ENCODE results near the gene USP22. TPM values are rescaled to one million over a fixed set of nuclear protein-coding genes. Genes with fewer than 3 reads are reported as not detected.

The USP22 gene
- total and polyA plus RNA-seq, 2 of the 13 experiments (the other 11 are each of a cell fraction or from before 2014, with no cell fraction given) = 98.0 to 130 TPM

DNA sequence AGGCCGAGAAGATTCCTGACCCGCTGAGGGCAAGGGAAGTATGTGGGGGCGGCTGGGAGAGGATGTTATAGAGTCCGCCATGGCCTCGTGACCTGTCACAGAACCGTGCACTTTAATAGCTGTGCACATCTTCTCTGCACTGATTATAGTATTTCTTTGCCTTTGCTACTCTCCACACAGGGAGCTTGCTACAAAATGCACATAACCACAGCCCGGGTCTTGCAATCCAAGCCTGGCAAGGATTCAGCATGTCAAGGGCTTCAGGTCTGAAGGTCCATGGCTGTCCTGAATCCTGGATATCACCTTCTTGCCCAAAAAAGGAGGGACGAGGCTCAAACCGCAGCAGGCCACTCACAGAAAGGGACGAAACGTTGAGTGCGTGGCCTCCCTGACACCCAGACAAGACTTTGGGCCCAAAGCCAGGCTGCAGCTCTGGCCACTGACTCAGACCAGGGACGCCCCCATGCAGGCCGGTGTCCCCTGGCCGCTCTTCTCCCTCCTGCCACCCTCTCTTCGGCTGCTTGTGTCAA lies 43.7 kb downstream of the USP22 start:
- no peak overlapping the region for H3K27ac ChIP-seq (ENCODE audit: extremely low read length, insufficient read depth, low read length)
- peaks cover 17 to 39% of the 10 kb centered on the region in 2 experiments; a peak in 4 of 5 replicates for H3K36me3 ChIP-seq (replicated peaks in 1 of 2; ENCODE audit: control insufficient read depth in 1 of 2, insufficient read depth in 2 of 2, low read length in 2 of 2)
- H3K4me2 ChIP-seq (ENCODE audit: low read depth, low read length) = no peak overlapping the region
- WGBS (ENCODE audit: low lambda C conversion rate) = 90% methylated on average over 10 of the region's 16 CpGs
- H3K9me3 ChIP-seq (ENCODE audit: low read length) = no peaks in the 10 kb centered on the region
- ATAC-seq (no peak), FAIRE-seq (no peak), DNase-seq (ENCODE audit: low spot score) (no peak)
- H3K27me3 ChIP-seq (ENCODE audit: control insufficient read depth in 1 of 2, insufficient read depth in 2 of 2, low read length in 2 of 2) = no peaks in the 10 kb centered on the region
- CTCF ChIA-PET (ENCODE audit: low intra/inter-chr PET ratio, low total read pairs) = no interaction called here
- in situ Hi-C loops (cut with HindIII; ENCODE audit: extremely low pct_ligation_motif_present, low pct_unique_long_range_greater_than_20kb) (no loop called here), intact Hi-C loops (cut with micrococcal nuclease; ENCODE audit: unreplicated experiment) (no loop called here)
- BruUV-seq (replicated peaks) = no TSS peak
- no peak overlapping the region for H2AFZ ChIP-seq (ENCODE audit: low read length)
- peaks cover 18% of the 10 kb centered on the region; the same call in 1 of the 2 replicates for H3K4me1 ChIP-seq (ENCODE audit: insufficient read depth, low read length)
- H3K79me2 ChIP-seq (ENCODE audit: insufficient read depth, low read length) = no peaks in the 10 kb centered on the region
- H4K20me1 ChIP-seq (ENCODE audit: insufficient read depth, low read length) = peaks cover 34% of the 10 kb centered on the region
- no peak overlapping the region for H3K4me3 ChIP-seq (replicated peaks in 1 of 3; ENCODE audit: insufficient read depth in 1 of 3, low read depth in 2 of 3, low read length in 3 of 3)
- POLR2A ChIA-PET = no interaction called here
- no peak overlapping the region for H3K9ac ChIP-seq (ENCODE audit: insufficient read depth, low read depth, low read length)
- no peak for TF ChIP-seq HIVEP1 (CRISPR knock-in tag; IDR thresholded peaks at IDR 0.05)
- TF ChIP-seq POLR2AphosphoS5 (IDR thresholded peaks at IDR 0.05; ENCODE audit: low read depth, low read length) = 0 out of 2 replicates have a peak, but pooled peaks have one; percentile 31
- TF ChIP-seq, protein P1, sequence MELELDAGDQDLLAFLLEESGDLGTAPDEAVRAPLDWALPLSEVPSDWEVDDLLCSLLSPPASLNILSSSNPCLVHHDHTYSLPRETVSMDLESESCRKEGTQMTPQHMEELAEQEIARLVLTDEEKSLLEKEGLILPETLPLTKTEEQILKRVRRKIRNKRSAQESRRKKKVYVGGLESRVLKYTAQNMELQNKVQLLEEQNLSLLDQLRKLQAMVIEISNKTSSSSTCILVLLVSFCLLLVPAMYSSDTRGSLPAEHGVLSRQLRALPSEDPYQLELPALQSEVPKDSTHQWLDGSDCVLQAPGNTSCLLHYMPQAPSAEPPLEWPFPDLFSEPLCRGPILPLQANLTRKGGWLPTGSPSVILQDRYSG (CRISPR knock-in tag; IDR thresholded peaks at IDR 0.05) = no peak
- TF ChIP-seq CCDC6 (CRISPR knock-in tag; IDR thresholded peaks at IDR 0.05) = no peak
- peak; percentile 70 for TF ChIP-seq AGO2 (optimal IDR thresholded peaks at IDR 0.05; ENCODE audit: low read depth, low read length)
- TF ChIP-seq, protein P2, sequence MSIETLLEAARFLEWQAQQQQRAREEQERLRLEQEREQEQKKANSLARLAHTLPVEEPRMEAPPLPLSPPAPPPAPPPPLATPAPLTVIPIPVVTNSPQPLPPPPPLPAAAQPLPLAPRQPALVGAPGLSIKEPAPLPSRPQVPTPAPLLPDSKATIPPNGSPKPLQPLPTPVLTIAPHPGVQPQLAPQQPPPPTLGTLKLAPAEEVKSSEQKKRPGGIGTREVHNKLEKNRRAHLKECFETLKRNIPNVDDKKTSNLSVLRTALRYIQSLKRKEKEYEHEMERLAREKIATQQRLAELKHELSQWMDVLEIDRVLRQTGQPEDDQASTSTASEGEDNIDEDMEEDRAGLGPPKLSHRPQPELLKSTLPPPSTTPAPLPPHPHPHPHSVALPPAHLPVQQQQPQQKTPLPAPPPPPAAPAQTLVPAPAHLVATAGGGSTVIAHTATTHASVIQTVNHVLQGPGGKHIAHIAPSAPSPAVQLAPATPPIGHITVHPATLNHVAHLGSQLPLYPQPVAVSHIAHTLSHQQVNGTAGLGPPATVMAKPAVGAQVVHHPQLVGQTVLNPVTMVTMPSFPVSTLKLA (IDR thresholded peaks at IDR 0.05) = no peak
- TF ChIP-seq ZNF740 (CRISPR knock-in tag; IDR thresholded peaks at IDR 0.05) = no peak
- no peak for TF ChIP-seq ZBTB42 (CRISPR knock-in tag; IDR thresholded peaks at IDR 0.05)
- no peak for TF ChIP-seq ZNF788 (CRISPR knock-in tag; IDR thresholded peaks at IDR 0.05; ENCODE audit: borderline replicate concordance)
- TF ChIP-seq BRD4 (CRISPR knock-in tag; IDR thresholded peaks at IDR 0.05) = no peak
- no peak for TF ChIP-seq ZNF260 (CRISPR knock-in tag; IDR thresholded peaks at IDR 0.05; ENCODE audit: borderline replicate concordance, low read depth)
- no peak for TF ChIP-seq ASH2L (IDR thresholded peaks at IDR 0.05; ENCODE audit: insufficient read length, low read depth, low read length)
- TF ChIP-seq RBM22 (optimal IDR thresholded peaks at IDR 0.05; ENCODE audit: low read length) = peak; percentile 97
- TF ChIP-seq, protein P3, sequence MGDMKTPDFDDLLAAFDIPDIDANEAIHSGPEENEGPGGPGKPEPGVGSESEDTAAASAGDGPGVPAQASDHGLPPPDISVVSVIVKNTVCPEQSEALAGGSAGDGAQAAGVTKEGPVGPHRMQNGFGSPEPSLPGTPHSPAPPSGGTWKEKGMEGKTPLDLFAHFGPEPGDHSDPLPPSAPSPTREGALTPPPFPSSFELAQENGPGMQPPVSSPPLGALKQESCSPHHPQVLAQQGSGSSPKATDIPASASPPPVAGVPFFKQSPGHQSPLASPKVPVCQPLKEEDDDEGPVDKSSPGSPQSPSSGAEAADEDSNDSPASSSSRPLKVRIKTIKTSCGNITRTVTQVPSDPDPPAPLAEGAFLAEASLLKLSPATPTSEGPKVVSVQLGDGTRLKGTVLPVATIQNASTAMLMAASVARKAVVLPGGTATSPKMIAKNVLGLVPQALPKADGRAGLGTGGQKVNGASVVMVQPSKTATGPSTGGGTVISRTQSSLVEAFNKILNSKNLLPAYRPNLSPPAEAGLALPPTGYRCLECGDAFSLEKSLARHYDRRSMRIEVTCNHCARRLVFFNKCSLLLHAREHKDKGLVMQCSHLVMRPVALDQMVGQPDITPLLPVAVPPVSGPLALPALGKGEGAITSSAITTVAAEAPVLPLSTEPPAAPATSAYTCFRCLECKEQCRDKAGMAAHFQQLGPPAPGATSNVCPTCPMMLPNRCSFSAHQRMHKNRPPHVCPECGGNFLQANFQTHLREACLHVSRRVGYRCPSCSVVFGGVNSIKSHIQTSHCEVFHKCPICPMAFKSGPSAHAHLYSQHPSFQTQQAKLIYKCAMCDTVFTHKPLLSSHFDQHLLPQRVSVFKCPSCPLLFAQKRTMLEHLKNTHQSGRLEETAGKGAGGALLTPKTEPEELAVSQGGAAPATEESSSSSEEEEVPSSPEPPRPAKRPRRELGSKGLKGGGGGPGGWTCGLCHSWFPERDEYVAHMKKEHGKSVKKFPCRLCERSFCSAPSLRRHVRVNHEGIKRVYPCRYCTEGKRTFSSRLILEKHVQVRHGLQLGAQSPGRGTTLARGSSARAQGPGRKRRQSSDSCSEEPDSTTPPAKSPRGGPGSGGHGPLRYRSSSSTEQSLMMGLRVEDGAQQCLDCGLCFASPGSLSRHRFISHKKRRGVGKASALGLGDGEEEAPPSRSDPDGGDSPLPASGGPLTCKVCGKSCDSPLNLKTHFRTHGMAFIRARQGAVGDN (CRISPR knock-in tag; IDR thresholded peaks at IDR 0.05) = 0 out of 2 replicates have a peak, but pooled peaks have one; percentile 18
- TF ChIP-seq ISL2 (CRISPR knock-in tag; IDR thresholded peaks at IDR 0.05) = no peak
- no peak for TF ChIP-seq ZNF552 (CRISPR knock-in tag; IDR thresholded peaks at IDR 0.05; ENCODE audit: borderline replicate concordance)
- TF ChIP-seq CEBPB (IDR thresholded peaks at IDR 0.05; ENCODE audit: borderline replicate concordance, low read depth, low read length) = no peak
- TF ChIP-seq ZFP82 (CRISPR knock-in tag; IDR thresholded peaks at IDR 0.05; ENCODE audit: borderline replicate concordance) = no peak
- TF ChIP-seq KAT8 (CRISPR knock-in tag; IDR thresholded peaks at IDR 0.05) = no peak
